ENCODE results near the gene LDLRAD3. TPM values are rescaled to one million over a fixed set of nuclear protein-coding genes. Genes with fewer than 3 reads are reported as not detected.

LDLRAD3 gene
- total and polyA plus RNA-seq, 2 experiments from 2014 or later: 6.2 to 9.5 TPM

DNA sequence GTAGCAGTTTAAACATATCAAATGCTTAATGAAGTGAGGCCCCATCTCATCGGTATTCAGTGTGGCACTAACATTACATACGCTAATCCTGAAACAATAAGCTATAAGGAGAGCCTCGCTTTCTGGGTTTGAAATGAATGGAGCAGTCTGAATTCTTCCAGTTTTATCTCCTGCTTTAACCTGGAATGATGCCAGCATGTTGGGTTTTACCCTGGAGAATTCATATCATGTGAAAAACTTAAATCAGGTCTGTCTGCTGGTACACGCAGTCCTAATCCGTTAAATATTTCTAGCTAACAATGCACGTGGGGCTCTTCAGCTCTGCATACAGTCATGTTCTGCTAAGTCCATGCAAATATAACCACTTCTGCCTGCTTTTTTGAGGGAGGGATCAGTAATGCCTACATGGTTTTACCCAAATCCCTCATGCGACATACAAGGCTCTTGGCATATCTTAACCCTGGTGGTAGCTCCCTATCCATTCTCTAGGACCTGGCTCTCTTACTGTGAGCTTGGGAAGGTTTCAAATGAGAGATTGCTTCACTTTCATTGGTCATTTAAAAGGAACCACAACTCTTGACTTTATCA is 252.6 kb downstream of the LDLRAD3 start:
- peak; percentile 14 to 81 for DNase-seq (ENCODE audit: low read depth in 1 of 2, low spot score in 1 of 2)
- Histone ChIP-seq H3K27ac (no peak overlapping the region), H3K9me3 (ENCODE audit: low read depth) (no peaks in the 10 kb centered on the region), H3K27me3 (no peaks in the 10 kb centered on the region), H3K4me3 (no peak overlapping the region), H3K36me3 (no peaks in the 10 kb centered on the region), H3K4me1 (ENCODE audit: low read depth) (peaks cover 9% of the 10 kb centered on the region)
- TF ChIP-seq, protein P1, sequence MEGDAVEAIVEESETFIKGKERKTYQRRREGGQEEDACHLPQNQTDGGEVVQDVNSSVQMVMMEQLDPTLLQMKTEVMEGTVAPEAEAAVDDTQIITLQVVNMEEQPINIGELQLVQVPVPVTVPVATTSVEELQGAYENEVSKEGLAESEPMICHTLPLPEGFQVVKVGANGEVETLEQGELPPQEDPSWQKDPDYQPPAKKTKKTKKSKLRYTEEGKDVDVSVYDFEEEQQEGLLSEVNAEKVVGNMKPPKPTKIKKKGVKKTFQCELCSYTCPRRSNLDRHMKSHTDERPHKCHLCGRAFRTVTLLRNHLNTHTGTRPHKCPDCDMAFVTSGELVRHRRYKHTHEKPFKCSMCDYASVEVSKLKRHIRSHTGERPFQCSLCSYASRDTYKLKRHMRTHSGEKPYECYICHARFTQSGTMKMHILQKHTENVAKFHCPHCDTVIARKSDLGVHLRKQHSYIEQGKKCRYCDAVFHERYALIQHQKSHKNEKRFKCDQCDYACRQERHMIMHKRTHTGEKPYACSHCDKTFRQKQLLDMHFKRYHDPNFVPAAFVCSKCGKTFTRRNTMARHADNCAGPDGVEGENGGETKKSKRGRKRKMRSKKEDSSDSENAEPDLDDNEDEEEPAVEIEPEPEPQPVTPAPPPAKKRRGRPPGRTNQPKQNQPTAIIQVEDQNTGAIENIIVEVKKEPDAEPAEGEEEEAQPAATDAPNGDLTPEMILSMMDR (IDR thresholded peaks at IDR 0.05; ENCODE audit: low read depth, low read length): no peak

DNA sequence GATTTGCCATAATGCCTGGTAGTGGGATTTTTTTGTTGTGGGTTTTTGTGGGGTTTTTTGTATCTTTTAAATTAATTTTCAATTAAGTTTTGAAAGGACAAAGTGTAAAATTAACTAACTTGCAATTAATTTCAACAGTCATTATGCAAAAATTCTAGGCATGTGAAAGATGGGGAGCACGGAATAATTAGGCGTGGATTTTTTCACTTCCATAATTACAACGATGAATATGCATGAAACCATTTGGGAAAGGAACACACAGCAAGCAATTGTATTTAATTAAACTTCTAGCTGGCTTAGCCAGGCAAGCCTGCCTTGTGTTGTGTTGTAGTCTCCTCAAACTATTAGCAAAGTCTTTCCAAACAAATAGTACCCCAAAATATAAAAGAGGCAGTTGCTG is 257.5 kb downstream of the LDLRAD3 start:
- no peaks in the 10 kb centered on the region for H3K9me3 ChIP-seq (ENCODE audit: low read depth)
- no peaks in the 10 kb centered on the region for H3K36me3 ChIP-seq
- no peak for DNase-seq (ENCODE audit: low read depth in 1 of 2, low spot score in 1 of 2)
- TF ChIP-seq, protein P1 (IDR thresholded peaks at IDR 0.05; ENCODE audit: low read depth, low read length): no peak
- H3K4me3 ChIP-seq: no peak overlapping the region
- H3K27me3 ChIP-seq: no peaks in the 10 kb centered on the region
- H3K4me1 ChIP-seq (ENCODE audit: low read depth): peaks cover 3% of the 10 kb centered on the region
- H3K27ac ChIP-seq: no peak overlapping the region

DNA sequence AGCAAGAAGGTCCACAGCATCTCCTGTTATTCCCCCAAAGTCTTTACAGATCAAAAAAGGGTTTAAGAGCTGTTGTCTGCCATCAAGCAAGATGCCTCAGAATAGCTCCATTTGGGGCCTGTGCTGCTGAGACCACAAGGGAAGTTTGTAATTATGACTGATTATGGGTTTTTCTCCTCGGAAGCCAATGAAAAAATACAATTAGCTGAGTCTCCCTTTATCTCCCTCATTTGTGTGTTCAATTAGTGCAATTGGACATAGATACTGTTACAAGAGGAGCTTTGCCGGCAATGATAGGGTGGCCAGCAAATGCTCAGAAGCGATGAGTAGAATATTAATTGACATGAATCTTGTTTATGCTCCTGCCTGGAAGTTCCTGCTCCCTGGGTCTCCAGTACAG is 261.7 kb downstream of the LDLRAD3 start:
- Histone ChIP-seq H3K27ac (no peak overlapping the region), H3K4me3 (no peak overlapping the region), H3K27me3 (no peaks in the 10 kb centered on the region), H3K9me3 (ENCODE audit: low read depth) (no peaks in the 10 kb centered on the region), H3K36me3 (no peaks in the 10 kb centered on the region), H3K4me1 (ENCODE audit: low read depth) (no peaks in the 10 kb centered on the region)
- DNase-seq (ENCODE audit: low read depth in 1 of 2, low spot score in 1 of 2): no peak
- TF ChIP-seq, protein P1 (IDR thresholded peaks at IDR 0.05; ENCODE audit: low read depth, low read length): no peak

DNA sequence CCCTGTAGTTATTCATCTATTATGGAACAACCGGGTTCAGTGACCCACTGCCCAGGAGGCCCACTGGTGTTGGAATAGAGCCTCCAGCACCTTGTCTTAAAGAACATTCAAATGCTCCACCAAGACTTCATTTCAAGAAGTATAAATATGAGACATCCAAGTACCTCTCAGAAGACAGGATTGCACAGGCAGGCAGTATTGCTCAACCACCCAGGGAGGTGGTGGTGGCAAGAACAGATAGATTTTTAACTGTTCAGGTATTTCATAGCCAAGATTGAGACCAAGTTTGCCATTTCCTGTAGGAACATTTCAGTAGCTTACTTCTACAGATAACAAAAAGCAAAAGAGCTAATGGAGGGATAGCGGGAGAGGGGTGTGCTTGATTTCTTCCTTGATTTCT is 266.7 kb downstream of the LDLRAD3 start:
- H3K27me3 ChIP-seq: no peaks in the 10 kb centered on the region
- DNase-seq (ENCODE audit: low read depth in 1 of 2, low spot score in 1 of 2): no peak
- H3K36me3 ChIP-seq: no peaks in the 10 kb centered on the region
- no peak overlapping the region for H3K27ac ChIP-seq
- no peaks in the 10 kb centered on the region for H3K4me1 ChIP-seq (ENCODE audit: low read depth)
- no peak overlapping the region for H3K4me3 ChIP-seq
- TF ChIP-seq, protein P1 (IDR thresholded peaks at IDR 0.05; ENCODE audit: low read depth, low read length): no peak
- H3K9me3 ChIP-seq (ENCODE audit: low read depth): no peaks in the 10 kb centered on the region

DNA sequence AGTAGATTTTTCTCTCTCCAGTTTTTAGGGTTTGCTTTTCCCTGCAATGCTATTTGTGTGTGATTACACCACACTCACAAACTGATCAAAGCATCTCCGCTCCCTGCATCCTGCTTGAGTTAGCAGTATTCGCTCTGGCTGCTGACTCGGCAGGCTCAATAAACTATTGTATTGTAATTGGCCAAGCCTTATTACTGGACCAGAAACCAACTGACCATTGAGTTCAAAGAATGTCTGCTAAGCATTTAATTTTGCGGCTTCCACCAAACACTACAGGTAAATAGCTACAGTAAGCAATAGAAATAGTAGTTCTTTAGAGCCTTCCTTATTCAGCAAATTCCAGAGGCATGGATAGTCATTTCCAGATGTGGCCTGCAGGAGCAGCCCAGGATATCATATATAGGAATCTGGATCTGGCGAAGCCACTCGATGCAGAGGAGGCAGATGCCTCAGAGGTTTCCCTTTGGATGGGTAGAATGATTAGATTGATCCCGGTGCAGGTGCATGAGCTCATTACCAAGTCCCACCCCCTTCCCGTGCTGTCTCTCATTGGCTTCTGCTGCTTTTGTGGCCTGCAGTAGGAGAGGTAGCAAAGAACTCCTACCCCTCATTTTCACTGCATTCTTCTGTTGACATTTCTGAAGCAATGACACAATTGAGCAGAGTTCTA is 268.0 kb downstream of the LDLRAD3 start:
- Histone ChIP-seq H3K27me3 (no peaks in the 10 kb centered on the region), H3K4me3 (no peak overlapping the region), H3K4me1 (ENCODE audit: low read depth) (no peaks in the 10 kb centered on the region), H3K27ac (no peak overlapping the region), H3K36me3 (no peaks in the 10 kb centered on the region), H3K9me3 (ENCODE audit: low read depth) (no peaks in the 10 kb centered on the region)
- DNase-seq (ENCODE audit: low read depth in 1 of 2, low spot score in 1 of 2): no peak
- TF ChIP-seq, protein P1 (IDR thresholded peaks at IDR 0.05; ENCODE audit: low read depth, low read length): no peak
